Loucy (cell line): ENCODE results near the gene ASTN2.

Experiments
- CTCF ChIP-seq: fragments of 200-600 bp; sonication (generic); conservative IDR thresholded peaks from 2 replicates; pipeline ENCODE4 v1.5.1; 2014; ENCODE audit warnings: mild to moderate bottlenecking, antibody characterized with exemption, low read length
- EZH2phosphoT487 ChIP-seq: fragments of 200-600 bp; IDR thresholded peaks from 2 replicates; pipeline ENCODE4 v1.6.1; 2018; ENCODE audit warnings: antibody characterized with exemption, mild to moderate bottlenecking, moderate library complexity, borderline replicate concordance

- TF ChIP-seq CTCF (no peak), EZH2phosphoT487 (no peak)
Measured at GRCh38 chr9:117454711-117455110, 39.9 kb upstream of the ASTN2 start.
